ENCODE results near the gene SYNPO2L. TPM values are rescaled to one million over a fixed set of nuclear protein-coding genes. Genes with fewer than 3 reads are reported as not detected.

Gene SYNPO2L
- total and polyA plus RNA-seq, 2 donors (not counting 1 experiment from before 2014, with no cell fraction given) = 0.07 TPM; not detected in 1

GRCh38 chr10:73635781-73636180 is 20.0 kb downstream of the SYNPO2L start:
- ChIA-PET POLR2A (no interaction called here), CTCF (interaction anchor here (0.8 to 1.5 kb wide), 3 partner anchors 9 to 372 kb away, joined by 3 read pairs; no protein-coding TSS in a partner anchor)
- no peak overlapping the region for H3K27ac Mint-ChIP-seq
- H3K27me3 ChIP-seq (replicated peaks in 1 of 4; ENCODE audit: control extremely low read depth in 1 of 4, control insufficient read depth in 3 of 4, insufficient read depth in 4 of 4, low read length in 3 of 4) = no peaks in the 10 kb centered on the region
- no peaks in the 10 kb centered on the region for H3K4me1 Mint-ChIP-seq
- no peaks in the 10 kb centered on the region for H3K9me3 Mint-ChIP-seq (ENCODE audit: insufficient read depth)
- DNase-seq (no peak), ATAC-seq (ENCODE audit: low read depth) (no peak)
- no peak overlapping the region for H3K4me3 Mint-ChIP-seq
- no peaks in the 10 kb centered on the region for H4K20me1 ChIP-seq (ENCODE audit: control insufficient read depth, insufficient read depth, low read length, poor library complexity, severe bottlenecking)
- H3K36me3 ChIP-seq (replicated peaks in 1 of 2; ENCODE audit: control extremely low read depth in 1 of 2, control insufficient read depth in 1 of 2, extremely low read depth in 1 of 2, insufficient read depth in 2 of 2, low read length in 1 of 2) = no peaks in the 10 kb centered on the region
- H3K4me2 ChIP-seq (replicated peaks; ENCODE audit: low read depth, low read length, poor library complexity, severe bottlenecking) = no peak overlapping the region
- no peak for TF ChIP-seq EZH2 (IDR thresholded peaks at IDR 0.05; ENCODE audit: borderline replicate concordance, insufficient read depth, low read depth, low read length, poor library complexity, severe bottlenecking)
- no peak for TF ChIP-seq CTCF (IDR thresholded peaks at IDR 0.05)
- no peak overlapping the region for H3K4me3 ChIP-seq (ENCODE audit: control extremely low read depth in 1 of 5, extremely low read depth in 1 of 5, insufficient read depth in 1 of 5, low read depth in 2 of 5, low read length in 4 of 5)
- H3K4me1 ChIP-seq (ENCODE audit: control insufficient read depth in 2 of 2, insufficient read depth in 2 of 2, low read length in 2 of 2) = no peaks in the 10 kb centered on the region
- H3K79me2 ChIP-seq (ENCODE audit: control insufficient read depth, insufficient read depth, low read length) = no peaks in the 10 kb centered on the region
- no peaks in the 10 kb centered on the region for H3K9me3 ChIP-seq (ENCODE audit: control extremely low read depth in 1 of 3, control insufficient read depth in 2 of 3, insufficient read depth in 1 of 3, low read length in 2 of 3)
- no peak overlapping the region for H3K9ac ChIP-seq (ENCODE audit: low read length)
- no peak overlapping the region for H3K27ac ChIP-seq (ENCODE audit: low read length in 2 of 2)
- H3K27me3 Mint-ChIP-seq = no peaks in the 10 kb centered on the region
- intact Hi-C loops (cut with micrococcal nuclease) = no loop called here
- no CpG with 5 or more reads among the region's 1 CpG for WGBS (ENCODE audit: insufficient coverage)
- no peak overlapping the region for H2AFZ ChIP-seq (ENCODE audit: insufficient read depth, low read depth, low read length, poor library complexity, severe bottlenecking)

- Histone ChIP-seq H2AFZ (ENCODE audit: insufficient read depth, low read depth, low read length, poor library complexity, severe bottlenecking) (no peak overlapping the region), H4K20me1 (ENCODE audit: control insufficient read depth, insufficient read depth, low read length, poor library complexity, severe bottlenecking) (no peaks in the 10 kb centered on the region), H3K9me3 (ENCODE audit: control extremely low read depth in 1 of 3, control insufficient read depth in 2 of 3, insufficient read depth in 1 of 3, low read length in 2 of 3) (no peaks in the 10 kb centered on the region), H3K27me3 (replicated peaks in 1 of 4; ENCODE audit: control extremely low read depth in 1 of 4, control insufficient read depth in 3 of 4, insufficient read depth in 4 of 4, low read length in 3 of 4) (no peaks in the 10 kb centered on the region), H3K4me1 (ENCODE audit: control insufficient read depth in 2 of 2, insufficient read depth in 2 of 2, low read length in 2 of 2) (no peaks in the 10 kb centered on the region), H3K36me3 (replicated peaks in 1 of 2; ENCODE audit: control extremely low read depth in 1 of 2, control insufficient read depth in 1 of 2, extremely low read depth in 1 of 2, insufficient read depth in 2 of 2, low read length in 1 of 2) (no peaks in the 10 kb centered on the region), H3K9ac (ENCODE audit: low read length) (no peak overlapping the region), H3K27ac (ENCODE audit: low read length in 2 of 2) (no peak overlapping the region), H3K4me2 (replicated peaks; ENCODE audit: low read depth, low read length, poor library complexity, severe bottlenecking) (no peak overlapping the region), H3K79me2 (ENCODE audit: control insufficient read depth, insufficient read depth, low read length) (no peaks in the 10 kb centered on the region), H3K4me3 (ENCODE audit: control extremely low read depth in 1 of 5, extremely low read depth in 1 of 5, insufficient read depth in 1 of 5, low read depth in 2 of 5, low read length in 4 of 5) (no peak overlapping the region)
- H3K27me3 Mint-ChIP-seq = no peaks in the 10 kb centered on the region
- WGBS (ENCODE audit: insufficient coverage) = 96% methylated on average over 5 of the region's 5 CpGs
- H3K4me3 Mint-ChIP-seq = no peak overlapping the region
- POLR2A ChIA-PET = no interaction called here
- no peak overlapping the region for H3K27ac Mint-ChIP-seq
- H3K4me1 Mint-ChIP-seq = no peaks in the 10 kb centered on the region
- no peaks in the 10 kb centered on the region for H3K9me3 Mint-ChIP-seq (ENCODE audit: insufficient read depth)
- CTCF ChIA-PET = interaction anchor here (1.5 to 1.6 kb wide), 2 partner anchors 11 to 105 kb away, joined by 3 to 5 read pairs; no protein-coding TSS in a partner anchor
- no peak for DNase-seq
- no peak for TF ChIP-seq CTCF (IDR thresholded peaks at IDR 0.05)
- no peak for TF ChIP-seq EZH2 (IDR thresholded peaks at IDR 0.05; ENCODE audit: borderline replicate concordance, insufficient read depth, low read depth, low read length, poor library complexity, severe bottlenecking)
- intact Hi-C loops (cut with micrococcal nuclease) = no loop called here
- no peak for ATAC-seq (ENCODE audit: low read depth)
These were observed 21.4 kb downstream of the SYNPO2L start for GRCh38 chr10:73634421-73634820.
